Forelimb muscle (tissue), 1 donor: ENCODE results near the gene CACNB4. TPM values are rescaled to one million over a fixed set of nuclear protein-coding genes. Genes with fewer than 3 reads are reported as not detected.
"Not testable (repeated sequence)": the region's sequence is repeated elsewhere in the genome, so short reads cannot be mapped to it uniquely, and the experiment has no call there.

Experiments used
- DNase-seq: peaks from one replicate; pipeline ENCODE4 v3.0.0-alpha.2; 2013; ENCODE audit warnings: low read depth
- polyA plus RNA-seq: library from polyadenylated mRNA; unstranded; fragments of 120-200 nt; gene quantifications from one replicate; pipeline ENCODE4 v1.2.1, GENCODE V29; 2013; ENCODE audit not compliant: insufficient read length

CACNB4 gene
- 3.9 TPM for polyA plus RNA-seq

DNA sequence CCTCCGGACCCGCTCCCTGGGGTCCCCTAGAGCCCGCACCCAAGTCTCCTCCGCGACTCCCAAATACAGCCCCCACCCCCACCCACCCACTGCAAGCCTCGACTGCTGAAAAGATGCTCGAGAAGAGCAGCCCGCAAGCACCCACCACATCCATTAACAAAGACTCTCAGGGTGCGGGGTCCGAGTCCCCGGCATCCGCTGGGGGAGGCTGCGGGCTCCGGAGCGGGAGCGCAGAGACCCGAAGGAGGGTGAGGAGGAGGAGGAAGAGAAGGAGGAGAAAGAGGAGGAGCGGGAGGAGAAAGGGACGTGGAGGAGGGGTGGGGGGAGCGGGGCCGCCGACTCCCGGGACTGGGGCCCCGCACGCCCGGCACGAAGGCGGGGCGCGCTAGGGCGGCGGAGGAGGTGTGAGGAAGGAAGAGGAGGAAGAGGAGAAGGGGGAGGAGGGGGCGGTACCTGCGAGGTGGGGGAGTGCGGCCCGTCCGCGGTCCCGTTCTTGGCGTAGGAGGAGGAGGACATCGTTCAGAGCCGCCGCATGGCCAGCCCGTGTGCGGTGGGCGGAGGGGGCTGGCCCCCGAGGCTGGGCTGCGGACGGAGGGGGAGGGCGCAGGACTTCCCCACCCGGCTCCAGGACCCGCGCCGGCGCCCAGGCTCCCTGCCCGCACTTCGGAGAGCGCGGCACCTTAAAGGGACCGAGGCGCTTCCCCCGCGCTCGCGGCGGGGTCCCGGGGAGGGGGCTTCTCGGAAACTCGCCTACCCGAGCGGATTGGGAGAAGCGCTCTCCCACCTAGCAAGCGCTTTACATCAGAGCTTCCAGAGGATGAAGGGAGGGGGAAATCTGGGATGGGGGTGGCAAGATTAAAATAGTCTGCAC is at the start of gene CACNB4:
CACNB4 (minus strand) TSS at position 549 of the 871 bp plus-strand sequence.
- DNase-seq: no peak

DNA sequence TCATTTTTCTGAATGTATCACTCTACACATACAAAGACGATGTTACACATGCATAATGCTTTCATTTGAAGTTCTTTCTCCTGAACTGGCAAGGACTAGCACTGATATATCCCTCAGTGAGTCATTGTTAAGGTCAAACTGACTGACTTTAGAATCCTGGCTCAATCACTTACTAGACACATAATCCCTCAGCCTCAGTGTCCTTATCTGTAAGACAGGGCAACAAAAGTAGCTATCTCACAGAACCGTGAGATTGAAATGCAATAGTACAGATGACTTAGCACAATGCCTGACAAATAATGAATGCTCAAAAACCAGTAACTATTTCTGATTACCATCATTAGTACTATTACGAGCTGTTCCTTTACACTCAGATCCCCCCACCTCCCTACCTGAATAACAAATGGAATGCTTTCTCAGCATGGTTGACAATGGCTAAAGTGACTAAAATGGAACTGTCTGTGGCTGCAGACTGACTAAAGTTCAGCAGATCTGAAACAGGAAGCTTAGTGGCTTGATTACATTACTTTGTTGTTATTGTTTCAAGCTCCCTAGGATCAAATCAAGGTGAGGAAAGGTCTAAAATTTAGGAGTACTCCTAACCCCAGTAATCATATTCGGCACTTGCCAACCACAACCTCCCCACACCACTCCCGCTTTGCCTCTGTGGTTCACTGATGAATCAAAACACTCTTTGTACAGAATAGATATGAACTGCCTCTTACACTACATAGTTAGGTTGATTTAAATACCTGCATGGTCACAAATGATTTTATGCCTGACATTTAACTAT is 35.8 kb upstream of the CACNB4 start:
- no peak for DNase-seq

DNA sequence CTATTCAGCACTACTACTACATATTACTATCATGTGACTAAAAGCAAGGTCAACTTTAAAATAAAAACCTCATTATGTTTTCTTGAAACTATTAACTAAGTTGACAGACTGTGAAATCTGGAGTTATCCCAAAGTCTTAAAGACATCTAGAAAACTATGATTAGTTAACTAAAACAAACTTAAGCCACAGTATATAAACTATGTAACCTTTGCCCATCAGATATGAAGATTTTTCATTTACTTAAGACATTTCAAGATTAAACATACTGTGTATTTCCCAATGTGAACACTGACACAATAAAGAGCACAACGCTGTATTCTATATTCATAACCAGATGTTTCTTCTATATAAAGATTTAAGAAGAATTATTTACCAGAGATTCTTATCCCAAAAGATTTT is 33.5 kb upstream of the CACNB4 start:
- DNase-seq: no peak

DNA sequence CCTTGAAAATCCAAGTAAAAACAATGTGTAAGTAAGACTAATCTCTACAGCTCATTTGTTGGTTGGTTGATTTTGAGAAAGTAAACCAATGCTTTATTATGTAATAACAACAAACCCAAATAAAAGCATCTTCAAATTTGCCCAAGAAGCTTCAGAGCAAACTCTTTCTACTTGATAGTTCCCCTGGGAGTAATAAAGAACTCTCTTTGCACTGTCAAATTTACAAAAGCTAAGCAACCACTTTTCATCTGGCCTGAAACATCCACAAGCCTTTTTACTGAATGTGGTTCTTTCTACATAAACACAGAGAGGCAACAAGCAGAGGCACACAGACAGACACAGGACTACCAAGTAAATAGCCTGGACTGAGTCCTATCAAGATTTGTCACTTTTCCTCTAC is 28.8 kb upstream of the CACNB4 start:
- no peak for DNase-seq

DNA sequence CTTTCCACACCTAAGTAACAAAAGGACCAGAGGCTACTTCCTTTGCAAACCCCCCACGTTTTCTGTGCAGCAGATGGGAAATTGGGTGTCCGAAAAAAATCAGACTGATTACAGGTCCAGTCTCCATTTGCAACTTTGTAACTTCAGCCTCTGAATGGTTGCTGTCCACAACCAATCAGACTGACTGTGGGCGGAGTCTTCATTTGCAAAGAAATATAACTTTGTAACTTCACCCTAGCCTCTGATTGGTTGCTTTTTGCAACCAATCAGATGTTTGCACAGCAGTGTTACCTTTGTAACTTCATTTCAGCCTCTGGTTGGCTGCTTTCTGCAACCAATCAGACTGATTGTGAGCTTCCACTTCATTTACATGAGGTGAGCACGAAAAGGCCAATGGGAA is 27.8 kb upstream of the CACNB4 start:
- no peak for DNase-seq

DNA sequence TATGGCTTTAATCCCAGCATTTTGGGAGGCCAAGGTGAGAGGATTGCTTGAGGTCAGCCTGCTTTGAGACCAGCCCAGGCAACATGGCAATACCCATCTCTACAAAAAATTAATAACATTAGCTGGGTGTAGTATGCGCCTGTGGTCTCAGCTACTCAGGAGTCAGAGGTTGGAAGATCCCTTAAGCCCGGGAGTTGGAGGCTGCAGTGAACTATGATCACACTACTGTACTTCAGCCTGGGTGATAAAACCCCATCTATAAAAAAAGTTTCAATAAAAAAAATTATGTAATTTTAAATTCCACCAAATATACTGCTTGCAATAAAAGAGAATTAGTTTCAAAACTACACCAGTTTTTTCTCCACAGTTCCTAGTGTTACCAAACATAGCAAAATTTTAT is 23.3 kb upstream of the CACNB4 start:
- DNase-seq: no peak

DNA sequence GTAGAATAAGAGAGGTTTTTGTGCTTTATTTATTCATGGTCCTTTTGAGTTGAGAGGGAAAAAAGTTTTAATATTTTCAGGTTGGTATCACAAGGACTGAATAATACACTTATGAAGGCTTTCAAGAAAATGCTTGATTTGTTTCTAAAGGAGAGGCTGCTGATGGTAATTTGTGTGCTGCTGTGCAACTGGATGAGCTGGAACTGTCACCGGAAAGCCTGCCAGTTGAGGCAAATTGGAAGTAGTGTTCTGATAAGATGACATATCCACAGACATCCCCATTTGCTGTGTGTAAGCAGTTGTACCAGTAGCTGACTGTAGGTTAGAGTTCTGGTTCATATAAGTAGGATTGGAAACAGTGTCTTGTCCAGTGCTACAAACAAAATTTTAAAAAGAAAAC is 21.6 kb upstream of the CACNB4 start:
- no peak for DNase-seq

DNA sequence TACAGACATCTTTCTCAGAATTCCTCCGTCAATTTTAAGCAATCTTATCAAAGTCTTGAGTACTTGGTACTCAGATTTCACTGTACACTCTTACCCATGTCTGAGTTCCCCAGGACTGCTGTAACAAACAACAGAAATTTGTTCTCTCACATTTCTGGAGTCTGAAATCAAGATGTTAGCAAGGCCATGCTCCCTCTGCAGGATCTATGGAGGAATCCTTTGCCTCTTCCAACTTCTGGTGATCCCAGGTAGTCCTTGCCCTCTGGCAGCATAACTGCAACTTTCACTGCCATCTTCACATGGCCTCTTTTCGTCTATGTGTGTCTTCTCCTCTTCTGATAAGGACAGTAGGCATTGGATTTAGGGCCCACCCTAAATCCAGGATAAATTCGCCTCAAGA is 17.1 kb upstream of the CACNB4 start:
- DNase-seq: no peak

DNA sequence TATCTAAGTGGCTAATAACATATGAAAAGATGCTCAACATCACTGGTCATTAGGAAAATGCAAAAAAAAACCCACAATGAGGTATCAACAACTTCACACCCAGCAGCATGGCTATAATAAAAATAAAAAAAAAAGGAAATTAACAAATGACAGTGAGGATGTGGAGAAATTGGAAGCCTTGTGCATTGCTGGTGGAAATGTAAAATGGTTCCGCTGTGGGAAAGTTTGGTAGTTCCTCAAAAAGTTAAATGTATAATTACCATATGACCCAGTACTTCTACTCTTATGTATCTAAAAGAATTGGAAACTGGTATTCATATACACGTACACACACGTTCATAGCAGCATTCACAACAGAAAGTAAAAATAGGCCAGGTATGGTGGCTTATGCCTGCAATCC is 15.5 kb upstream of the CACNB4 start:
- DNase-seq: no peak

DNA sequence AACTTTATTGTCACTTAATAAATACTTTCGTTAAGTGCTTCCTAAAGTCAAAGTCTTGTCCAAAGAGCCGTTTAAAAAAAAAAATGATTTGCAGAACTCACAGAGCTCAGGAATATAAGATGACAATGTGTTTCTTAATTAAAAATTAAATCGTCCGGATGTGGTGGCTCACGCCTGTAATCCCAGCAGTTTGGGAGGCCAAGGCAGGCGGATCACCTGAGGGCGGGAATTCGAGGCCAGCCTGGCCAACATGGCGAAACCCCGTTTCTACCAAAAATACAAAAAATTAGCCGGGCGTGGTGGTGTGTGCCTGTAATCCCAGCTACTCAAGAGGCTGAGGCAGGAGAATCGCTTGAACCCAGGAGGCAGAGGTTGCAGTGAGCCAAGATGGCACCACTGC is 8.3 kb upstream of the CACNB4 start:
- not testable (repeated sequence) for DNase-seq

DNA sequence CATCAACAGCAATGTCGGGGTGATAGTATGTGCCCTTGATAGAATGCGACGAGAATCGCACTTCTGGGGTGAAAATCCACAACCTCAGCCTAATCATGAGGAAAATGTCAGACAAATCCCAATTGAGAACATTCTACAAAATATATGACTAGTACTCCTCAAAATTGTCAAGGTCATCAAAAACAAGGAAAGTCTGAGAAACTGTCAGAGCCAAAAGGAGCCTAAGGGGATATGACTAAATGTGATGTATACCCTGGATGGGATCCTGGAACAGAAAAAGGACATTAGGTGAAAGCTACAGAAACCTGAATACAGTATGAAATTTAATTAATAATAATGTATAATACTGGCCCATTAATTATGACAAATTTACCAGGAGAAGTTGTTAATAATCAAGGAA is 7.6 kb upstream of the CACNB4 start:
- no peak for DNase-seq

DNA sequence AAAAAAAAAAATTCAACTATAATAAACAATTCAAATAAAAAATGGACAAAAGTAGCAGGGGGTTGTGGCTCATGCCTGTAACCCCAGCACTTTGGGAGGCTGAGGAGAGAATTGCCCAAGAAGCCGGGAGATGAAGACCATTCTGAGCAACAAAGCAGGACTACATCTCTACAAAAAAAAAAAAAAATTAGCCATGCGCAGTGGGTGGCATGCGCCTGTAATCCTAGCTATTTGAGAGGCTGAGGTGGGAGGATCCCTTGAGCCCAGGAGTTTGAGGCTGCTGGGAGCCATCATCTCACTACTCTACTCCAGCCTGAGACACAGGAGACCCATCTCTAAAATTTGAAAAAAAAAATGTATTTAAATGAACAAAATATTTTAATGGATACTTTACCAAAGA is 4.4 kb upstream of the CACNB4 start:
- DNase-seq: no peak

DNA sequence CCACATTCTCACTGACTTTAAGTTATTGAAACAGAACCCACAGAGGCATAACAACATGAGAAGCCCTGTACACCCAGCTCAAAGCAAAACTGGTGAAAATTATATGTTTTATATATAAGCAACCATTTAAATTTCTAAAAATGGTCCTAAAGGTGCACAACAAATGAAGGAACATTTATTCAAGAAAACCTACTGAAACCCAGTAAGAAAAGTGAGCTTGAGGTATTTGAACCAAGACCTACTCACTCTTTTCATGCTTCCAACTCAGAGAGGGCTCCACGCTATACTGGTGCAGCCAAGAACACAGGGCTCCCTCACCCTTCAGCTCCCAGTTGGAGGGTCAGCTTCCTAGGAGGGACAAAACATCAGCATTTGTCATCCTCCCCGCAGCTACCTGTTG is 2.1 kb upstream of the CACNB4 start:
- DNase-seq: no peak

DNA sequence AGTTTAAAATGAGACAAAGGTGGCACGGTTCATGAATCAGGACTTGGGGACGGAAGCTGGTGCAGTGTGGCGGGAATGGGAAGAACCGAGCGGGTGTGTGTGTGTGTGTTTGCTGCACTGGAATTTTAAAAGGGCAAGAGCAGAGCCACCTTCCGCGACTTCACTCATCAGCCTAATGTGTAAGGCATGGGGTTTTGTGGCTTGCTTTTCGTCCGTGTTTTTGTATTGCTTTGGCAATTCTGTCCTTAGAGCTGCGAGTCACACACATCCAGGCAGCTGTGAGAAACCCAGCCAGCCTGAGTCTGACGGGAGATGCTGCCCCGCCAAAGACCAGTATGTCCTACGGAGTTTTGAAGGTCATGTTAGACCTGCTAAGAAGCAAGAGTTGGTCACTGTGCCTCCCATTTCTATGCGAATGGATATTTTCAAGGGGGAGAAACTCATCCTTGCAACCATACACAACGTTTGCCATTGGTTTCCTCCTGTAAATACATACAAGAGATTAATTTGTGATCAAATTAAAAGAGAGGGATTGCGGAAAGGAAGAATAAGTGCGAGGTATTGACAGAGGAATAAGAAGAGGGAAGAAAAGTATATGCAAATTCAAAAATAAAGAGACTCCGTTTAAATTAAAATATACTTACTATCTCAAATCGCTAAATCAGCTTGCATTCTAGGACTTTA is 665 bp upstream of the CACNB4 start:
- no peak for DNase-seq

DNA sequence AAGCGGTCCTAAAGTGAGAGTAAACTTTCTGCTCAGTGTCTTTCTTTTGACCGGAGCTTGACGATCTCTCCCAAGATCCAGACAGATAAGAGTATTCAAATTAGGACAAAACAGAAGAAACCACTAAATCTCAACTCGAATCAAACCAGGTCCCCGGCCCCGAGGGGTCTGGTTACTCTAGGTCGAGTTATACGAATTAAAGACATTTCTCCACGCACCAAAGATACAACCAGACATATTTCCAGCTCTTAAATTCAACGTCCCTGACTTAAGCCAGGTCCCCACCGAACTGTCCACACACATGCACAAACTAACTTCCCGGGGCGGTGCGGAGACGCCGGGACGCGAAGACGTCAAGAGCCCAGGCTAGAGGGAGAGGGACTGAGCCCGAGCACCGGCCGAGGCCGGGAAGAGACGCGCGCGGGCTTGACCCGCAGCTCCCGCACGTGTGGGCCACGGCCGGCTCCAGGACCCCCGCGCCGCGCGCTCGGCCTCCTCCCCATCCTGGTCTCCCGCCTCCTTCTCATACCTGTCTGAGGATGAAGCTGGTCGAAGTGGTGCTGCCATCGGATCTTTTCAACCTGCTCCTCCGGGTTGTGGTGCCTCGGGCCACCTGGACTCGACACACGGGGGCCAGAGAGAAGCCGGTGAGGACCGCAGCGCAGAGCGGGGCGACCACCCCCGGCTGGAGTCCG is 896 bp downstream of the CACNB4 start:
- no peak for DNase-seq

DNA sequence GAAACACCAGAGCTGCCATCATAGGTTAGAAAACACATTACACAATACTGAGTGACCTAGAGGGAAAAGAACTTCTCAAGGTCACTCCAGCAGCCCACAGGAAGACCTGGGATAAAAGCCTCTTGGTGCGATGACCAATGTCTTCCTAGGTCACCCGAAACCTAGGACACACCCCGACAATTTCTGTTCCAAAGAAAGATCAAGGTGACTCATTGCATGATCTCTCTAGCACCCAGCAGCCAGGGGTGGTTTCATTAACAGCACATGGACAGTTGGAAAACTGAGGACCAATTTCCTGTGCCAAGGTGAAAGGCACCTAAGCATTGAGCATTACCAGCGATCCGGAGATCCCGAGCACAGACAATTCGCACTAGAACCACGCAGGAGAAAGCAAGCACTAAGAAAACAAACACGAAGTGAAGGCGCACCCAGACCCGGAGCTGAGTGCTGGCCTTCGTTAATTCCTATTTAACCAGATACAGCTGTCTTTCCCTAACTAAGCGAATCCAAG is 1.5 kb downstream of the CACNB4 start:
- no peak for DNase-seq

DNA sequence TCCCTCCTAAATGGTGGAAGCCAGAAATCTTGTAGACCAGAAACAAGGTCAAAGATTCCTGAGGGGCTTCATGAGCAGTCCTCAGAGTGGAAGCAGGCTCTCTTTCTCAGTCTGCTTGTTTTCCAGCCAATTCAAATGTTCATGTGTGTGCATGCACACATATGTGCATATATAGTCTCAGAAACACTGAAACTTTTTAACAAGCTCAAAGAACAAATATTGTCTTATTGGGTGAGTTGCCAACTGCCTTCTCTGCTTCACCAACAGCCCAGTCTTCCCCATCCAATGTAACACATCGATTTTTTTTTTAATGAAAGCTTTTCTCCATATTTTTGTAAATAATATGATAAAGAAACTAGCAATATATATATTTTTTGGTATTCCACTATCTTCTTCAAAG is 3.7 kb downstream of the CACNB4 start:
- no peak for DNase-seq

DNA sequence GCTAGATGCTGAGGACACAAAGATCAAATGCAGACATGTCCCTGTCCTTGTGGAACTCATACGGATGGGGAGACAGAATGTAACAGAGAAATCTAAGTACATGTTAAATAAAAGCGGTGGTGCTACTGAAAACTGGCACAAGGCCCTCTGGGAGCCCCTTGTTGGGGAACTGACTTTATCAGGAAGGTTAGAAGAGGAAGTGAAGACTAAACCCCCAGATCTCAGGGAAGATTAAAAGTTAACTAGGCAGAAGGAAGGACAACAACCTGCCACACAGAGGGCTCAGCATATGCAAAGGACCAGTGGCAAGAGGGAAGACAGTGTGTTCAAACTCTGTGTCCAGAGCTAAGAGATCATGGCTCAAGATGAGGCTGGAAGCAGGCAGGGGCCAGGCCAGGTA is 4.8 kb downstream of the CACNB4 start:
- no peak for DNase-seq

DNA sequence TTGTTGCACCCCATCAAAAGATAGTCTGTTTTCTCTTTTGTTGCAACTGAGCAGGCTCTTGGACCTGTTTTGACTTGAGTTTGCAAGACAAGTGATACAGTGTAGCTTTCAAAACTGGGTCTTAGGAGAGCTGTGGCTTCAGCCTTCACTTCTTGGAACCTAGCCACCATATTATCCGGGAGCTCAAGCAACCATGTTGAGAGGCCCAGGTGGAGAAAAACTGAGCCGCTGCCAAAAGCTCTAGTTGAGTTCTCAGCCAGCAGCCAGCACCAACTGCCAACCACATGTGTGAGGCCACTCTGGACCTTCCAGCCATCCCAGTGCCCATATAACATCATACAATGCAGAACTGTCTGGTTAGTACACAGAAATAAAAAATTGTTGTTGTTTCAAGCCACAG is 5.4 kb downstream of the CACNB4 start:
- DNase-seq: no peak

DNA sequence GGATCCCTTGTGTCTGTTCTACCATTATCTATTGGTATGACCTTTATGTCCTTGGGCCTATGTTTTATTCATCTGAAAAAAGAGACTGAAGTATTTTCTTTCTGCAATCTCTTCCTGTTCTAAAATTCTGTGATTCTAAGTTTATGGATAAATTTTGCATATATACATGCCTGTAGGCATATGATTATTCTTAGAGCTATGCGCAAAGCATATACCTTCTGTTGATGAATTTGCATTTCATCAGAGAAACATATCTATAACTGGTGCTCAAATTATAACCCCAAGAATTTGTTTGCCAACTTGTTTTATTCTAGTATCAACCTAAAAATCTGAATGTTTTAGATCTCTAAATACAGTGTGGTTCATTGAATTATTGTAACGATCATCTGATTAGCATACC is 6.7 kb downstream of the CACNB4 start:
- no peak for DNase-seq

DNA sequence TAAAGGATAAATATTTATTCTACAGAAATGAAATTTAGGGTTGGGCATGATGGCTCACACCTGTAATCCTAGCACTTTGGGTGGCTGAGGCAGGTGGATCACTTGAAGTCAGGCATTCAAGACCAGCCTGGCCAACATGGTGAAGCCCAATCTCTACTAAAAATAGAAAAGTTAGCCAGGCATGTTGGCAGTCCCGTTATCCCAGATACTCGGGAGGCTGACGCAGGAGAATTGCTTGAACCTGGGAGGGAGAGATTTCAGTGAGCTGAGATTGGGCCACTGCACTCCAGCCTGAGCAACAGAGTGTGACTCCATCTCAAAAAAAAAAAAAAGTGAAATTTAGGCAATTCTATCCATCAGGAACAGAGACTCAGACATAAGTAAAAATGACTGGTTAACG is 8.1 kb downstream of the CACNB4 start:
- not testable (repeated sequence) for DNase-seq

DNA sequence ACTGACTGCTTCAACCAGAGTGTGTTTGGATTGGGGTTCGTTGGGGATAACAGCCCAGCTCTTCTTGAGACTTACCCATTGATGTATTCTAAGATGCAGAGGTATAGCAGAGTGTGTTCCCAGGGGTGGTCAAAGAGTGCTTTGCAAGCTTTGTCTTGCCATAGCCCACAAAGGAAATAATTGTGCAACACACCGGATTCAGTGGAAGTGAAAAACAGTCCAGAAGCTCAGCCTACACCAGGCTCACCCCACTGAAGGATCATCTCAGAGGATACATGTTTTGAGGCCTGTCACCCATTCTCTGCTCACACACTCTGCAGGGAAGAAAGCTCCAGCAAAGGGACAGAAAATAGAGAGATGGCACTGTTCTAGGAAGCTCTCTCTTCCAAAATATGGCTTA is 9.6 kb downstream of the CACNB4 start:
- DNase-seq: no peak
